T-helper 1 cell treated with Interleukin-12 subunit alpha and Interleukin-12 subunit beta and Interleukin-4 antibody, amounts not matched to agents 30 ng/mL and 1 ng/mL, for 36 hours (primary cell): ENCODE measurements around the gene OR8B12. TPM values are rescaled to one million over a fixed set of nuclear protein-coding genes. Genes with fewer than 3 reads are reported as not detected.
"Not testable (repeated sequence)": the region's sequence is repeated elsewhere in the genome, so short reads cannot be mapped to it uniquely, and the experiment has no call there.

Source experiments
- intact Hi-C: fragments of 100-400 bp; cut with micrococcal nuclease; formaldehyde crosslinking; loops from one replicate; pipeline ENCODE4 v1.15.1; 2024
- total RNA-seq: library from RNA; stranded (reverse); gene quantifications from 2 replicates; pipeline ENCODE4 v1.2.3, GENCODE V29; 2022

Gene OR8B12
- total RNA-seq, 1 donor from 2014 or later = not detected

- intact Hi-C loops = no loop called here
Observed at GRCh38 chr11:124520550-124520854, 23.0 kb downstream of the OR8B12 start.

DNA sequence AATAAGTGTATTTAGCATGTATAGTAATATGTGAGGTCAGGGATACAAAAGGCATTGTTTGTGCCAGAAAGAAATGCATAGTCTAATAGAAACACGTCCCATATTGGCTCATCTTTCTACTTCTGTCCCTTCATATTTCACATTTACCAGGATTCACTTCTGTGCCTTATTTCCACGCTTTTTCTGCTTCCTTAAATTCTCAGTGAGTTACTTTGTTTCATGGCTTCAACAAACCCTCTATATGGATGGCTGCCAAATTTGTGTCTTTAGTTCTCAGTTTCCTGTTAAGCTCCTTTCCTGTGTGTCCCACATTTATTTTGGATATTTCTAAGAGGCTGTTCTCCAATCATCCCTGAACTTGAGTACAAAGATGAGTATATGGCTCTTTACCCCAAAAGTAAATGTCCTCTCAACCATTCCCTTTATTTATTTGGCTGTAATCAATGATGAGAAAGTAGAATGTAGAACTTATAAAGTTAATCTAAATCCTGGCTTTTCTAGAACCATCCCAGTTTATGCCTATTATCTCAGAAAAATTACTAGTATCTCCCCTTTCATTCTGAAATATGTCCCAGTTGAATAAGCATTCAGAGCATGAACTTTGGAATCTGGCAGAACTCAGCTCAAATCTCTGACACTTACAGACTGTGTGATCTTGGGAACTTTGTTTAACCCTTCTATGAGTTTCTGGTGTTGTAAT, 23.5 kb downstream of the OR8B12 start:
- intact Hi-C loops = no loop called here

DNA sequence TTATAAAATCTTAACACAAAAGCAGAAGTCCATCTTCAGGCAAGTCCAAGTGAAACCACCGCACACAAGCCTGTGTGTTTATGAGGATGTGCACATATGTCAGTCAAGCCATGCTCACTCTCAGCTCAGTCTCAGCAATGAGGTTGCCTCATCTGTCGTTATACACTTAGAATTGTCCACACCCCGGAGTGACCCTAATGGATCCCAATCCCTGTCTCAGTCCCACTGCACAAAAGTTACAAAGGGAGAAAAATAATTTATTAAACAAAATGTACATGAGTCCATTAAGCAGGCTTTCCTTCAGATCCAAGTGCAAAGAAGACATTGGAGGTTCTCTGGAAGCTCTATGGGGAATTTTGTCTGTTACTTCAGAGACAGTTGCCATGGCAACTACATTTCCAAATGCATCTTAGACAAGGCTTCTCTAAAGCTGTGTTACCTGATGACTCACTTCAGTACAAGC, 24.4 kb downstream of the OR8B12 start:
- intact Hi-C loops = no loop called here

GRCh38 chr11:124517314-124517713, 26.1 kb downstream of the OR8B12 start:
- intact Hi-C loops = no loop called here

DNA sequence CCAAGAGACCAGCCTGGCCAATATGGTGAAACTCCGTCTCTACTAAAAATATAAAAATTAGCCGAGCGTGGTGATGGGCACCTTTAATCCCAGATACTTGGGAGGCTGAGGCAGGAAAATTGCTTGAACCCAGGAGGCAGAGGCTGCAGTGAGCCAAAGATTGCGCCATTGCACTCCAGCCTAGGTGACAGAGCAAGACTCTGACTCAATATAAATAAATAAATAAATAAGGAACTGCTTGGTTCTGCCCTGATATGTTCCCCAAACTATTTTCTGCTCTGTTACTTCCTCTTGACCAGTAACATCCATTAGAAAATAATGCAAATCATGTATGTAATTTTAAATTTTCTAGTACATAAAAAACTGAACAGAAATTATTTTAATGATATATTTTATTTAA, 28.8 kb downstream of the OR8B12 start:
- intact Hi-C loops = not testable (repeated sequence)

DNA sequence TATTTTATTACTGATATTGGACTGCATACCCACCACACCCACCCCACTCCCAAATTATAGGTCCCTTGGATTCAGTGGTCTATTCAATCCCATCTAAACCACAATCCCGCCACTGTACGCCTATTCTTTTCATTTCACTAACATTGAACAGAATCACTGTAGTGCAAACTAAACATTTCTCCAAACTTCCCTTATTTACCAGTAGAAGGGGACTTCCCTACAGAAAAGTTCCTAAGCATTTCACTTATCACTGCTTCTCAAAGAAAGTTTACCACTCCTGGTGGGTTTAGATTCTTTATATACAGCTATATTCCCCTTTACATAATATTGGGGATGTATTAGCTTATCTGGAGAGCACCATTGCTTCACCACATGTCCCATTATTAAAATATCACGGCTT, 29.3 kb downstream of the OR8B12 start:
- intact Hi-C loops = no loop called here

GRCh38 chr11:124511745-124512144, 31.7 kb downstream of the OR8B12 start:
- intact Hi-C loops = no loop called here

DNA sequence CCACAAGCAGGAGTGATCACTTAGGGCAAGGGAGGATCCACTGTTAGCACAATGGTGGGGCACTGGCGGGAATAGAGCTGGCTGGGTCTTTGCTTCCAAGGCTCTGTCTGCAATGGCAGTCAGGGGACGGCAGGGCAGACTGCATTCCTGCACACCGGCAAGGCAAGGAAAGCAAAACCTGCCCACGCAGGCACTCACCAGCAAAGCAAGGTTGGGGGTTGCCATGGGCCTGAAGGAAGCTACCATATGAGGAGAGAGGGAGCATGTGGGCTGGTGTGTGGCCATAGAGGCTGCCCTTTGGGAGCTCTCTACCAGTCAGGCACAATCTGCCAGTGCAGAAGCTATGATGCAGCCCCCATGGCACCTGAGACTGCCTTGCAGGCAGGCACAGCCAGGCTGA, 33.2 kb downstream of the OR8B12 start:
- intact Hi-C loops = no loop called here

- intact Hi-C loops = no loop called here
Observed at GRCh38 chr11:124499711-124500110, 43.7 kb downstream of the OR8B12 start.

DNA sequence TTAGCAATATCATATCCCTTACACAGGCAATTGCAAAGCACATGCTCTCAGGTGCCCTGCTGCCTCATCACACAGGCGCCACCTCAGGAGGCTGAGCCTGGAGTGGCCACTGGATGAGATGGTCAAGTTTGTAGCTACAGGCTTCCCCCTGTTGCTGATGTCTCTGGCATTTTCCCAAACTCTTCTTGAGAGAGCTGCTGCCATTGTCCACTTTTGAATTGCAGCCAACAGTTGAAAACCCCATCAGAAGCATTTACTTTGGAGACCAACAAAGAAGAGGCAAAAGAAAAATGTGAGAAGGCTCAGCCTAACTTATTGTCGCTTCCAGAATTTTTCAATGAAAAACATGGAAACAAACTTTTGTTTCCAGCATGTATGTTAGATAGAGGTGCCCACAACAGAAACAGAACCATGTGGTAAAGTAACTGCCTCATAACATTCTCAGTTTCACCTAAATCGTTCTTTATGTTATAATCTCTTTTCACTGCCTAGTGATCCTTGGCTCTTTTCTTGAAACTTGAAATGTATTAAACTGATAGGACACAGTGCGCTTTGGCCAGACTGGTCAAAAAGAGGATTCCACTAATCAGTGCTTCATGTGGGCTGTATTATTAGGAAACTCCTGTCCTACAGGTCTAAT, 50.3 kb downstream of the OR8B12 start:
- intact Hi-C loops = no loop called here

Other genes starting within 250 kb of the OR8B12 start
- gene OR8D1, start 229.7 kb downstream of the OR8B12 start, total RNA-seq = not detected in 2 replicates
- not detected in 2 replicates for gene OR8D2, start 223.5 kb downstream of the OR8B12 start, total RNA-seq
- gene OR8B2, start 159.2 kb downstream of the OR8B12 start, total RNA-seq = not detected in 2 replicates
- gene OR8B3, start 144.6 kb downstream of the OR8B12 start, total RNA-seq = not detected in 2 replicates
- not detected in 2 replicates for gene OR8B4, start 118.8 kb downstream of the OR8B12 start, total RNA-seq
- not detected in 2 replicates for gene OR8B8, start 98.0 kb downstream of the OR8B12 start, total RNA-seq
- not detected in 2 replicates for gene OR8A1, start 26.3 kb upstream of the OR8B12 start, total RNA-seq
- gene PANX3, start 67.8 kb upstream of the OR8B12 start, total RNA-seq = not detected in 2 replicates
- 36.3 and 37.3 TPM in 2 replicates for gene TBRG1, start 79.2 kb upstream of the OR8B12 start, total RNA-seq
- gene SIAE, start 130.1 kb upstream of the OR8B12 start, total RNA-seq = 5.9 and 6.2 TPM in 2 replicates
- gene SPA17, start 130.2 kb upstream of the OR8B12 start, total RNA-seq = 1.8 and 3.4 TPM in 2 replicates
- 2.4 and 3.1 TPM in 2 replicates for gene NRGN, start 196.3 kb upstream of the OR8B12 start, total RNA-seq
- not detected in 2 replicates for gene VSIG2, start 208.6 kb upstream of the OR8B12 start, total RNA-seq
- gene ESAM, start 218.6 kb upstream of the OR8B12 start, total RNA-seq = 0.41 and 0.47 TPM in 2 replicates